GM06990 (cell line): Measurements from ENCODE around the gene NCK2.

ENCODE experiments used
- DNase-seq: peaks from one replicate; pipeline ENCODE4 v3.0.0-alpha.2; 2011; ENCODE audit not compliant: insufficient read length; ENCODE audit errors: extremely low read depth
- H3K27me3 ChIP-seq: replicated peaks from 2 replicates; pipeline ENCODE4 v1.6.0; 2011; ENCODE audit warnings: low read length; ENCODE audit not compliant: control insufficient read depth, insufficient read depth
- H3K36me3 ChIP-seq: 2 replicates; pipeline ENCODE4 v1.5.1; 2011; ENCODE audit warnings: low read length; ENCODE audit not compliant: control insufficient read depth, insufficient read depth
- H3K4me3 ChIP-seq: replicated peaks from 2 replicates; pipeline ENCODE4 v1.5.1; 2011; ENCODE audit warnings: low read depth, mild to moderate bottlenecking, control low read depth, low read length
- CTCF ChIP-seq: IDR thresholded peaks from 2 replicates; pipeline ENCODE4 v1.5.1; 2011; ENCODE audit warnings: low read length, control low read depth, mild to moderate bottlenecking, inconsistent platforms; ENCODE audit not compliant: insufficient read depth, poor library complexity, severe bottlenecking

NCK2 gene

GRCh38 chr2:105744909-105745853, at the start of gene NCK2:
TSS of gene NCK2 (plus strand) at chr2:105744912. CDS start at chr2:105855064, 110,152 bp downstream.
- DNase-seq: peak; percentile 50
- Histone ChIP-seq H3K36me3 (no peaks in the 10 kb centered on the region), H3K4me3 (peak within 1 kb of the TSS; percentile 78), H3K27me3 (no peaks in the 10 kb centered on the region)
- no peak for TF ChIP-seq CTCF

GRCh38 chr2:105697781-105698449, 46.8 kb upstream of the NCK2 start:
- no peak for TF ChIP-seq CTCF

GRCh38 chr2:105698820-105699219, 45.9 kb upstream of the NCK2 start:
- no peak for DNase-seq
- H3K36me3 ChIP-seq: no peaks in the 10 kb centered on the region
- TF ChIP-seq CTCF: no peak
- no peaks in the 10 kb centered on the region for H3K27me3 ChIP-seq
- H3K4me3 ChIP-seq: no peak overlapping the region

More at GRCh38 chr2:105697781-105698449, 46.8 kb upstream of the NCK2 start:
- Histone ChIP-seq H3K36me3 (no peaks in the 10 kb centered on the region), H3K27me3 (no peaks in the 10 kb centered on the region), H3K4me3 (no peak overlapping the region)
- DNase-seq: no peak

- no peaks in the 10 kb centered on the region for H3K27me3 ChIP-seq
- no peak for TF ChIP-seq CTCF
- no peak overlapping the region for H3K4me3 ChIP-seq
- DNase-seq: no peak
- no peaks in the 10 kb centered on the region for H3K36me3 ChIP-seq
These were observed 43.7 kb upstream of the NCK2 start for GRCh38 chr2:105701042-105701441.

- no peak overlapping the region for H3K4me3 ChIP-seq
- no peaks in the 10 kb centered on the region for H3K36me3 ChIP-seq
- TF ChIP-seq CTCF: no peak
- no peak for DNase-seq
- no peaks in the 10 kb centered on the region for H3K27me3 ChIP-seq
These were observed 36.0 kb upstream of the NCK2 start for GRCh38 chr2:105708697-105709096.
